GM10266 (cell line): ENCODE data around the gene NDST1.
A peak's percentile ranks its signal among the peaks of the same experiment; 100 is the strongest.

Source experiments
- DNase-seq: peaks from one replicate; pipeline ENCODE4 v3.0.0; 2012; ENCODE audit errors: extremely low spot score
- CTCF ChIP-seq: IDR thresholded peaks from 2 replicates; pipeline ENCODE4 v1.5.1; 2012; ENCODE audit warnings: mild to moderate bottlenecking, low read depth; ENCODE audit not compliant: control insufficient read depth, insufficient read depth; ENCODE audit errors: missing control alignments

The NDST1 gene

DNA sequence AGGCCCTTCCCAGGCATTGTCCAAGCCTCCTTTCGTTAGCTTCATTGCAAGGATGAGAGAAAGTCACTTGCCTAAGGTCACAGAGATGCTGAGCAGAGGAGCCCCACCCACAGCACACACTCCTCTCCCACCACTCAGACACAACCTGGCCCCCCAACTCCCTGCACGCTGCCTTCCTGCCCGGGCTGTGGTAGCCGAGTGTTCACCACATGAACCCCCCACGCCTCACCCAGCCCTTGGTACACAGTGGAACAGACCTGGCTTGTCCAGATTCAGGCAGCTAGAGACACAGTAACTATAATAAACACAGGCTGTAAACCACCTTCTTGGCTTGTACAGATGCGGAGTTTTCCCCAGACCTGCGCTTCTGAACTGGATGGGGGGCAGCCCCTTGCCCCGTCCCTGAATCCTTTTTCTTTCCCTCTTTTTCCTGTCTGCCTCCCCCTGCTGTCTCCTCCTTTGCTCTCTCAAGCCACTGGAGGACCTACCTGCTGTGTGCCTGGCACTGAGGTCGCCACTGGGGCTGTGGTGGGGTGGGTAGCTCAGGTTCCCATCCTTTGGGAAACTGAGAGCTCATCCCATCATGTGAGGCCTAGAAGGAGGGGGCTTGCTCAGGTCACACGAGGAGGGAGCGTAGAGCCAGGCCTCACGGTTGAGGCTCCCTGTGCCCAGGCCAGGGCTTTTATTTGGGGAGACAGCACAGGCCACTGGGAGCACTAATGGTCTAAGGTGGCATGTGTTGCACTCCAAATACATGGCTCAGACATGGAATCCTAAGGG, 76.8 kb downstream of the NDST1 start:
- no peak for TF ChIP-seq CTCF
- DNase-seq = no peak

DNA sequence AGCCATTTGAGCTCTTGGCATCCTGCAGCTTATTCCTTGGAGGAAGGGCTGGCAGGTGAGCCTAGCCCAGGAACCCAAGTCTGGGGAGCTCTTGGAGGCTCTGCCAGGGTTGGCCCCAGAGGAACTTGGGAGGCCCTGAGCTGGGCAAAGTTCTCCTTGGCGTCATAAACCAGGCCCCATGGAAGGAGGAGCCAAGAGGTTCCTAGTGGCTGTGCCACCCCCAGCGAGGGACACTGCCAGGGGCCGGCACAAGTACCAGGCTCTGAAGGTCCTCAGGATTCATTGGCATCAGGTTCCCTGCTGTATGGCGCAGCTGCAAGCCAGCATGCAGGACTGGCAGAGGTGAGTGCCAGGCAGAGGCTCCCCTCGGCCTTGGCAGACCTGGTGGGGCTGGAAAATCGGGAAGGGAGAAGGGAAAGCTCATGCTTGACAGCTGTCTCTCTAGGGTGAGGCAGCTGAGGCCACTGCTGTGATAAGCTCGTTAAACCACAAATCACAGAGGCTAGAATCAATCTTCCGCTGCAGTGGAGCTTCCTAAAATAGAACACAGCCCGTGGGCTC, 77.9 kb downstream of the NDST1 start:
- TF ChIP-seq CTCF = no peak
- DNase-seq = no peak

GRCh38 chr5:150587016-150587415, 79.1 kb downstream of the NDST1 start:
- no peak for TF ChIP-seq CTCF

DNA sequence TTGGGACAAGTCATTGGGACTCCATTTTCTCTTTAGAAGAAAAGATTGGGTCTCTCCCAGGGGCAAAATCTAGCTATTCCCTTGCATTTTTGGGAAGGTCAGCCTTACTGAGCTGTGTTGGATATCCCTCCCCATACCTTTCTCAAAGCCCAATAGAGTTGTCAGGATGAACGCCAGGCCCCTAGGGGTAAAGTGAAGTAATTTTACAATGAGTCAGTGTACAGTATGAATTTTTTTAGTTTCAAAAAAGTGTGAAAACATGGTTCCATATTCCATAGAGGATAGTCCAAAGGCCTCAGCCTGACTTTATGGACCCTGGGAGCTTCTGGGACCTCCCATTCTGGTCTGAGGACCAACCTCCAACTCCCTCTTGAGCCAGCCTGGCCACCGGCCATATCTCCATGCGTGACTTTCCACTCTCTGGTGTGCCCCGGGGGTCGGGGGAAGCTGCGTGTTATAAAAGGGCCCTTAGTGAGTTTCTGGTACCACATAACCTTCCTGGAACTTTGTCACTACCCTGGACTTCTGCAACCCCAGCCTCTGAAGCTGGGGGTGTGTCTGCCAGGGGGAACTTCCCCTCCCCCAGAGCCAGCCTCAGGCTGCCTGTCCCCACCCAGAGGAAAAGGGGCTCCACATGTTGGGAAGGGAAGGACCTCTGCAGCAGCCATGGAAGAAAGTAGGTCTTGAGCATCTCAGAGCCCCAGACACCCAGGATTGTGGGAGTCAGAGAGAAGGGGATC, 80.1 kb downstream of the NDST1 start:
- DNase-seq = no peak
- TF ChIP-seq CTCF = no peak

More at GRCh38 chr5:150587016-150587415, 79.1 kb downstream of the NDST1 start:
- no peak for DNase-seq

GRCh38 chr5:150588596-150588890, 80.6 kb downstream of the NDST1 start:
- no peak for TF ChIP-seq CTCF
- no peak for DNase-seq

DNA sequence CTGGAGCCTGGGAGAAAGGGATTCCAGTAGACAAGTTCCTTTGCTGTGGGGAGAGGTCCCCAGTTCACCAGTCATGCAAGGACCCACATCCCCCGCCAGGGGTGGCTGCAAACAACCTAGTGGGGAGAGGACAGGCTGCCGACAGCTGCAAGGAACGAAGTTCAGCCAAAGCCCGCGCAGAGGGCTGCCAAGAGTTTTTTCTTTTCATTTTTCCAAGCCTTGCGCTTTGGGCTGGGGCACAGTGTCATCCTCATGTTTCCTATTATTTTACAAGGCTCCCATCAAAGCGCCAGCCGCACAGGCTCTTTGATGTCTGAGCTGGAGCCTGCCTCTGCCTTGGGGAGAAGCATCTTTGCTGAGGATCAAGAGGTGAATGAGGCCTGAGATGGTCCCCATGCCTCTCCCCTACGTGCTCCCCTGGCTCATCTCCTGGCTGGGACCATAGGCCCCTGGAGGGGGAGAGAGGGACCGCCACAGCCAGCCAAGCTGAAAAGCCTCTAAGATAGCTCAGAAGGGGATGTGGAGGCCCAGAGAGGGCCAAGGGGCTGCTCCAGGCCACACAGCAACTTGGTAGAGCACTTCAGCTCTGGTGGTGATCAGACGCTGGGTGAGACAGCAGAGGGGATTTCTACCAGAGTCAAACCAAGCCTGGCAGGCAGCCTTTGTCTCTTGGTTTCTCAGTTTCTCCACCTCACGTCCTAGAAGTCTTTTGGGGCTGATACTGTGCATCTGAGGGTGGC, 82.1 kb downstream of the NDST1 start:
- TF ChIP-seq CTCF = peak; percentile 26
- peak; percentile 61 for DNase-seq
